H1 (cell line): ENCODE measurements around the gene LEPR.

ENCODE experiments used
- BCL11A ChIP-seq, 2 experiments: IDR thresholded peaks; one replicate each; pipeline ENCODE4 v1.6.1; 2011; ENCODE audit warnings: low read depth in 2 of 2, low read length in 2 of 2, mild to moderate bottlenecking in 2 of 2
- BRCA1 ChIP-seq: IDR thresholded peaks from 2 replicates; pipeline ENCODE4 v1.6.1; 2012; ENCODE audit warnings: low read depth, low read length, improper control_type of control experiment
- CHD7 ChIP-seq: fragments of 300-600 bp; sonication (generic); IDR thresholded peaks from 2 replicates; pipeline ENCODE4 v1.7.1; 2012; ENCODE audit warnings: low read length, moderate library complexity, mild to moderate bottlenecking, inconsistent platforms; ENCODE audit not compliant: insufficient replicate concordance
- CREB1 ChIP-seq: IDR thresholded peaks from 2 replicates; pipeline ENCODE4 v1.6.1; 2012; ENCODE audit warnings: inconsistent platforms
- CTCF ChIP-seq, 3 experiments: IDR thresholded peaks; 1 replicate in 2 of 3; 2 replicates in 1 of 3; pipeline versions ENCODE4 v1.5.1 to v1.6.1; 2011; ENCODE audit warnings: low read length in 3 of 3, mild to moderate bottlenecking in 3 of 3, inconsistent platforms in 2 of 3, low read depth in 1 of 3, moderate library complexity in 1 of 3; ENCODE audit not compliant: insufficient read depth in 1 of 3; ENCODE audit errors: control extremely low read depth in 1 of 3
- GTF2F1 ChIP-seq: IDR thresholded peaks from 2 replicates; pipeline ENCODE4 v1.6.1; 2012; ENCODE audit warnings: low read depth, low read length, improper control_type of control experiment, borderline replicate concordance
- HDAC2 ChIP-seq, 2 experiments: fragments of 300-600 bp in 1 of 2; sonication (generic) in 1 of 2; IDR thresholded peaks; 2 replicates each; pipeline ENCODE4 v1.6.1; 2011 to 2012; ENCODE audit warnings: low read depth in 2 of 2, low read length in 2 of 2, mild to moderate bottlenecking in 2 of 2, moderate library complexity in 2 of 2, borderline replicate concordance in 1 of 2, inconsistent platforms in 1 of 2
- JUND ChIP-seq: IDR thresholded peaks from 2 replicates; pipeline ENCODE4 v1.6.1; 2011; ENCODE audit warnings: mild to moderate bottlenecking, improper control_type of control experiment, low read length
- PHF8 ChIP-seq: fragments of 200-600 bp; sonication (generic); conservative IDR thresholded peaks from 2 replicates; pipeline ENCODE4 v1.7.1; 2012; ENCODE audit warnings: low read depth, mild to moderate bottlenecking, inconsistent platforms, low read length, moderate library complexity
- POLR2A ChIP-seq, 2 experiments: IDR thresholded peaks; 1 replicate in 1 of 2; 2 replicates in 1 of 2; pipeline ENCODE4 v1.6.1; 2011; ENCODE audit warnings: low read depth in 2 of 2, low read length in 2 of 2, mild to moderate bottlenecking in 2 of 2; ENCODE audit errors: control extremely low read depth in 1 of 2
- SIN3A ChIP-seq, 2 experiments: IDR thresholded peaks in 1 of 2; conservative IDR thresholded peaks in 1 of 2; 2 replicates each; pipeline ENCODE4 v1.6.1; 2011 to 2012; ENCODE audit warnings: low read length in 2 of 2, improper control_type of control experiment in 1 of 2, low read depth in 1 of 2, mild to moderate bottlenecking in 1 of 2
- SP2 ChIP-seq: IDR thresholded peaks from 2 replicates; pipeline ENCODE4 v1.6.1; 2012; ENCODE audit warnings: mild to moderate bottlenecking, low read length, inconsistent platforms

- TF ChIP-seq JUND (no peak), BCL11A (IDR thresholded peaks at IDR 0.05; ENCODE audit: low read depth in 2 of 2, low read length in 2 of 2) (no peak), CTCF (IDR thresholded peaks at IDR 0.05; ENCODE audit: control extremely low read depth in 1 of 3, insufficient read depth in 1 of 3, low read depth in 1 of 3, low read length in 3 of 3) (no peak), CREB1 (no peak), GTF2F1 (no peak), SP2 (no peak), HDAC2 (IDR thresholded peaks at IDR 0.05; ENCODE audit: borderline replicate concordance in 1 of 2, low read depth in 2 of 2, low read length in 2 of 2) (no peak), CHD7 (no peak), BRCA1 (no peak), POLR2A (IDR thresholded peaks at IDR 0.05; ENCODE audit: control extremely low read depth in 1 of 2, low read depth in 2 of 2, low read length in 2 of 2) (no peak), PHF8 (no peak), SIN3A (conservative IDR thresholded peaks at IDR 0.05 in 1 of 2, IDR thresholded peaks at IDR 0.05 in 1 of 2; ENCODE audit: low read depth in 1 of 2, low read length in 2 of 2) (no peak)
These were observed 20.4 kb downstream of the LEPR start for GRCh38 chr1:65440915-65441314.
